SIG-M5 treated with dmso at 0.1 percent for 504 hours (cell line): ENCODE data around the gene SMIM45.
A peak's percentile ranks its signal among the peaks of the same experiment; 100 is the strongest.

Experiments
- DNase-seq: peaks from one replicate; lab custom pipeline; 2025; ENCODE audit not compliant: unreplicated experiment; lab: John Stamatoyannopoulos, UW

The SMIM45 gene

DNA sequence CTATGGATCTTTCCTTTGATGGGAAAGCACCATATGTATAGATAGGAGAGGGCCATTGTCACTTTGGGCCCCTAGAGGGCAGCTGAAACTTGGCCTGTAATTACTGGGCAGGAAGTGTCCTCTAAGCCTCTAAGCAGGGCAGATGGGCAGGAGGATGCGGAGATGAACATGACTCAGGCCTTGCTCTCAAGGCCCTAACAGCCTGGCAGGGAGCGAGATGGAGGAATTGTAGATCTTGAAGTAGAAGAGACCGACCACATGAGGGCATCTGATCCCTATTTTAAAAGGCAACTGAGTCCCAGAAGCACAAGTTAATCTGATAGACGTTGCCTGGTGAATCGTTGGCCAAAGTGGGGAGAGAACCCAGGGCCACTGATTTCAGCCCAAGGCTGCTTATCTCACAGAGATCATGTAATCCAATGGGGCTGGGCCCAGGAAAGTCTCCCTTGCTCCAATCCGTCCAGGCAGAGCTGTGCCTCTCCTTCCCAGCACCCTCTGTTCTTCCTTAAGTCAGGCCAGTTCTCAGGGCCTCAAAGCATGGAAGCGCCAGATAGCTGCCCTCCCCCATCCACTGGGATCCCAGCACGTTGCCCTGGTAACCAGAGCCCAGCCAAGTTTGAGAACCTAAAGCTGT is 14.8 kb downstream of the SMIM45 start:
- DNase-seq = peak; percentile 55

DNA sequence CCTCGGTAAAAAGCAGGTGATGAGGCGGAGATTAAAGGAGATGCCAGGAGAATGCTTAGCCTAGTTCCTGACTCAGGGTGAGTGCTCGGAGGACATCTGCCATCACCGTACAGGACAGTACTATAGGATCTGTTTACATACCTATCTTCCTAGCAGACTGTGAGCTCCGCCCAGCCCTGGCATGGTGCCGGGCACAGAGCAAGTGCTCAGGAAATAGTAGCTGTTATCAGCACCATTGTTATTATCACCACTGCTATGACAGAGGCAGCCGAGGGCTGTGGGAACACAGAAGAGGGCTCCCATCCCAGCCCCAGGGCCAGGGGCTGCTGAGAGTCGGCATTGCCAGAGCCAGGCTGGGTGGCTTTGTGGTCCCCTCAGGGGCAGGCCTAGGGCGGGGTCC is 16.7 kb downstream of the SMIM45 start:
- DNase-seq = no peak

DNA sequence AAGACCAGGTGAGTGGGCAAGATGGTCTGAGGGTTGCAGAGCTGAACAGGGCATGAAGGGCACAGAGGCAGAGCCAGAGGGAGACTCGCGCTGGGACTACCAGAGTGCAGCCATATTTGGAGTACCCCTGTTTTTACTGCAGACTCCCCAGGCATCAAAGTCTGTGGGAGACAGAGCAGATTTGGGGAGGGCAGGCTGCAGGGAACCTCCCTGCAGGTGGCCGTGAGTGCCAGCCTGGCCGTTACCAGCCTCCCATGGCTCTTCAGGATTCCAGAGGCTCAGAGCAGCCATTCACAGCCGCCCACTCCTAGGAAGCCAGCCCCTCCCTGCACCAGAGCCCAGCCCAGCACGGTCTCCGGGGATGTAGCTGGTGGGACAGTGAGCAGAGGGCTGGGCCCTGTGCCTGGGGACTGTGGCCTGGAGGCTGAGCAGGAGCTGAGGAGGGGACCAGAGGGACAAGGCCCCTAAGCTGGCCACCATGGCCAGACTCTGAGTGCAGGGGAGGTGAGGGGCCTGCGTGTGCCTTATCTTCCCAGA is 17.2 kb downstream of the SMIM45 start, which contains the start of gene SEPTIN3:
SEPTIN3 (plus strand) TSS at position 334 of the 537 bp plus-strand sequence. CDS start 2,050 bp downstream, outside the sequence.
- DNase-seq = no peak

DNA sequence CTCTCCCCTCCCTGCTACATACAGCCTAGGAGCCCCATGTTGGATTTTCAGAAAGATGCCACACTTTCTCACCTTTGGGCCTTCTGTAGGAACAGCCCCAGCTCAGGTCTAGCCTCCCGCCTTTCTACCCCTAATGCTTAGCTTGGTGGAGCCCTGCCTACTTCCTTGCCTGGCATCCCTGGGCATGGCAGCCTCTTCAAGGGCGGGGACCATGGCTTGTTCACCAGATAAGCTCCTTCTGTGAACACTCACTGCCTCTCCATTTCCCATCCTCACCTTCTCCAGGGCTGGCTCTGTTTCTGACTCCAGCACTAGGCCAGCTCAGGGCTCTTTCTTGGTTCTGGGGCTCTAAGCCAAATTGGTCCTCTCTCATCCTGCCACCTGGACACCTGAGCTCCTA is 18.7 kb downstream of the SMIM45 start:
- DNase-seq = no peak

DNA sequence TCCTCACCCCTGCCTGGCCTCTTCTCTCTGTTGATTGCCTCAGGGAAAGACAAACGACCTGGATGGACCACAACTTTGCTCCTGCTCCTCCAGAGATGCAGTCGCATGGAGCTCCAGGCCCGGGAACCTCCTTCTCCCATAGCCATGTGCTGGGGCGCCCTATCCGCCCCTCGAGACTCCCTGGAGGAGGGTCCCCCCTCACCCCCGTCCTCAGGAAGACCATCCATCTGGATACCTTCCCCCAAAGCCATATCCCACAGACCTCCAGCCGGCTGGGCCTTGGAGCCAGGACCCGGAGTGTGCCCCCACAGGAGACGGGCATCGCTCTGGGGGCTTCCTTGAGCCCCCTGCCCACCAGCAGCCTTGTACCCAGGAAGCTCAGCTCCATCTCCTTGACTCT is 19.5 kb downstream of the SMIM45 start:
- DNase-seq = no peak

DNA sequence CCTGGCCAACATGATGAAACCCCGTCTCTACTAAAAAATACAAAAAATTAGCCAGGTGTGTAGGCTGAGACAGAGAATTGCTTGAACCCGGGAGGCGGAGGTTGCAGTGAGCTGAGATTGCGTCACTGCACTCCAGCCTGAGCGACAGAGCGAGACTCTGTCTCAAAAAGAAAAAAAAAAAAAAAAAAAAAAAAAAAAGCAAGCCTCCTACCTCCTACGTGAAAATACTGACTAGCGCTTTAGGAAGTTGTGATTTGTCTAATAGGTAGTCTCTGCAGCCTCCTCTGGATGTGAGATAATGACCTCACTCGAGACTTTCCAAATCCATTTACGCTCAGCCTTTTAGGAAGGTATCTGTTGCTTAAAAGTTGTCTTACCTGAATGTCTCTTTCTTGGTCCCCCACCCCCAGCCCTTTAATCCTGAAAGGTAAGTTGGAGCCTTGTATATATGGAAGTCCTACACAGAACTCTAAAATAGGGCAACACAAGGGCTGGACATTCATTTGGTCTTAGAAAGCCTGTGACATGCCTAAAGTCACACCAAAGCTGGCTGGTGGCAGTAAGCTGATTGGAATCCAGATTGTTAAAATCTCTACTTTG is 22.8 kb downstream of the SMIM45 start:
- DNase-seq = no peak

DNA sequence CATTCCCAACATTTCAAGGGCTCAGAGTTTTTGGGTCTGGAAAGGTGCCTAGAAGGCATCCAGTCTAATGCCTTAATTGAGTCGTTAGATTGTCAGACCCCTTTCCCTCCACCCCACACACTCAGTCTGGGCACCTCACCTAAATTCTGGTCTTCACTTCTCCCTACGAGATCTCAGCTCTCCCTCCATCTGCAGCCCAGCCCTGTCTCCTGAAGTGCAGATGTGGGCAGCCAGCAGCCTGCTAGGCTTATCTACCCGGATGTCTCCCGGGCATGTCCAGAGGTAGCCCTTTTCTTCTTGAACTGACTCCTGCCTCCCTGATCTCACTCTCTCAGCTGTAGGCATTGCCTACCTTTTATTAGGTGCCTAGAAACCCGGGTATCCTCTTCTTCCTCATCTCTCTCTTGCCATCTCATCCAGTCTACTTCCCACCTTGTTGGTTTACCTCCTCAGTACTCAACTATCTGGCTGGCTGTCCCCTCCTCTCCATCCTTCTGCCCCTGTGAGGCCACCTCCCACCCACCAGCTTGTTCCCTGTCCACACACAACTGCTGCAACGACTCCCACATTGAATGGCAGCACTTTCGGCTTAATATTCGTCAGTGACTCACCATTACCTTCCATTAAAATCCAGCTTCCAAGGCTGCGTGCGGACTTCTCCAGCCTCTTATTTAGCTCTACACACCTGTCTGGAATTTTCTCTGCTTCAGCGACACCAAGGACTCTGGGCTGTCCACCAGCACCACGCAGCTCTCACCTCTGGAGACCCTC is 23.5 kb downstream of the SMIM45 start:
- DNase-seq = no peak

DNA sequence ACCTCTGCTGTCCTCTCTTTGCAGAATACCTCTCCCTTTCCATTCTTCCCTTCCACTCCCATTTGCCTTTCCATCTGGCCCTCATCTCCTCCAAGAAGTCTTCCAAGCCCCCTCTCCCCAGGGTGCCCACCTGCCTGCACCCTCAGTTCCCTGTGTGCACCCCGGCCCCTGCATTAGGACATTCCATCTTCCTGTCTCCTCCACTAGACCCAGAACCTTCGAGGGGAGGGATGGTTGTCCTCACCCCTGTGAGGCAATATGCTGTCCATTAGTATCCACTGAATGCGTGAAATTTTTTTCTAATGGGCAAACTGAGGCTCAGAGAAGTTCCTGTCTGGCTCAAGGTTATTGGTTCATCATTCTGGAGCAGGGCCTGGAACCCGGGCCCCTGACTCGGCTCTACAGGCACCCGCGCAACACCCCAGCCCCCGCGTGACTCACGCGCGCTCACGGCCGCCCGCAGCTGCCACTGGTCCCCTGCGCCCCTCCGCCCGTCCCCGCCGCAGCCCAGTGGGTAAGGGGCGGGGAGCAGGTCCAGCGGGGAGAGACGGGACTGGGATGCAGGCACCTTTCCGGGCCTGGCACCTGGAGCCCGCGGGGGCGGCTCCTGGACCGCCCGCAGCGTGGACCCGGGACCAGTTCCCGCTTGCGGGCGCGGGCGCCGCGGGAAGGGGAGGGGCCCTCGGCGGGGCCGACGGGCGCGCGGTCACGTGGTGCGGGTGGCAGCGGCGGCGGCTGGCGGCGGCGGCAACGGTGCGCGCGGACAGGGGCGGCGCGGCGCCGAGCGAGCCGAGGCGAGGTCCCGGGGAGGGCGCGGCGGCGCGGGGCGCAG is 24.3 kb downstream of the SMIM45 start:
- DNase-seq = no peak

DNA sequence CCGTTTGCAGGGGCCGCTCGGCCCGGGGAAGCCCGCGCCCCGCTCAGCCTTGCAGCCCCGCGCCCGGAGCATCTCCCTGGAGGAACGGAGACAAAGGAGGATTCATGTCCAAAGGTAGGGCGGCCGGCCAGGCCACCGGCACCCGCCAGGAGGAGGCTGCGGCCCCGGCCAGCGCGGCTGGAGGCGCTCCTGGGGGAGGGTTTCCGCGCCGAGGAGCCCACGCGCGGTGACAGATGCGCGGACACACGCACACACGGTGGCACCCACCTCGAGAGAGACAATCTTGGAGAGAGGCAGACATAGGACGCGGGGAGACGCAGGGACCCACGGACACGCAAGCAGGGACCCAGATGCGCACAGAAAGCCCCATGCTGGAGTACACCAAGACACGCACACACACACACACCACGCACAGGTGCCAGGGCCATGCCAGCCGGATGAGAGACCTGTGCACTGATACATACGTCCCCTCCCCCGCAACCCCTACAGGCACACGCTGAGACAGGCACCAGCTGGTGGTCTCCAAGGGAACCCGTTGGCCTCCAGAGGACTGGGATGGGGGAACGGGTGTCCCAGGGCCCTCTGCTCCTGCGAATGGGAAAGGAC is 25.1 kb downstream of the SMIM45 start:
- no peak for DNase-seq

DNA sequence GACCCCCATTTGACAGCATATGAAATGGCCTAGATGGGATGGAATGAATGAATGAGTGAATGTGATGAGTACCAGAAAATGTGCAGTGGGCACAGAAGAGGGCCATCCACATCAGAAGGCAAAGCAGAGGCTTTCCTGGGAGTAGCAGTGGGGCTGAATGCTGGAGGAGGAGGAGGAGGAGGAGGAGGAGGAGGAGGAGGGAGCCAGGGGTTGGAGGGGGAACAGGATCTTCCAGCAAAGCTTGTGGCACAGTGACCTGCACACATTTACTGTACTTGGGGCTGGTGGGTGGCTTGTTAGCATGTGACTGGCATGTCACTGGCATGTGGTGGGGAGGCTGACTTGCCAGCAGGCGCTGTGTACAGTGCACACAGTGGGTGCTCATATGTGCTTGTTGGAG is 26.8 kb downstream of the SMIM45 start:
- DNase-seq = no peak

DNA sequence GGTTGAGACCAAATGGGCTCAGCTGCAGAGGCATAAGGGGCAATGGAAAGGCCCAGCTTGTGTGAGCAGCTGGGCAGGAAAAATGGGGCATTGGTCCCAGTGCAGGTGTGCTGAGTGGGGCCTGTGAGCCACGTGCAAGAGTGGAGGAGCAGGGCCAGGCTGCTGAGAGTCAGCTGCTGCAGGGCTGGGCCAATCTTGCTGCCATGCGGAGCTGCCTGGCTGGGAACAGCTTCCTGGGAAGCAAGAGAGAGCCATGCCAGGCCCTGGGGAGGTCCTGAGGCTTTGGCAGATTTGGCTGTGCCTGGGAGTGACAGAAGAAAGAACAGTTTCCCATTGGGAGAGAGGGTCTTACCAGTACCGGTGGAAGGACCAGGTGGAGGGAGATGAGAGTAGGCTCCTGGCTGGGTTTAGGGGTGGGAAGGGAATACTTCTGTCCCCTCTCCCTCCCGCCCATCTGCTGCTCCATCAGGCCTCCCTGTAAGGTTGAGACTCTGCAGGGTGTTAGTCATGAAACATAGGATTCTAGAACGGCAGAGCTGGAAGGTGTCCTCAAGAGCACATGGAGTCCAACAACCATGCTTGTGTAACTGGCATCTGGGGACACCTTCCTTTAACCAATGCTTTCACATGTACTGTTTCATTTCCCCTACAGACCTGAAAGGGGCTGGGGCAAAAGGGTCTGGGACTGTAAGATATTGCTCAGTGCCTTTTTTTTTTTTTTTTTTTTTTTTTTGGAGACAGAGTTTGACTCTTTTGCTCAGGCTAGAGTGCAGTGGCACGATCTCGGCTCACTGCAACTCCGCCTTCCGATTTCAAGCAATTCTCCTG is 27.7 kb downstream of the SMIM45 start:
- DNase-seq = no peak

DNA sequence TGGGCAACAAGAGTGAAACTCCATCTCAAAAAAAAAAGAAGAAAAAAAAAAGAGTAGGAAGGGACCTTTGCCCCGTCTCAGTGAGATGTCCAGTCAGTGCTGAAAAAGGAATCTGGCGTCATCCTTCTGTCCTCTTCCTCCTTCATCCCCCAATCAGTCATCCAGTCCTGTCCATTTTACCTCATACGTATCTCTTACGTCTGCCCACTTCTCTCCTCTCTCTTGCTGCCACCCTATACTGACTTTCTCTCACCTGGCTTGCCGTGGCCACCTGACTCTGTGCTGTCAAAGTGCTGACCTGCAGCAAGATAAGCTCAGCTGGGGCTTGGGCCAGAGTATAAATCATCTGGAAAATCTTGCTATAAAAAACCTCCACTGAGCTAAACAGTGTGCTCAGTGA is 30.9 kb downstream of the SMIM45 start:
- DNase-seq = no peak

DNA sequence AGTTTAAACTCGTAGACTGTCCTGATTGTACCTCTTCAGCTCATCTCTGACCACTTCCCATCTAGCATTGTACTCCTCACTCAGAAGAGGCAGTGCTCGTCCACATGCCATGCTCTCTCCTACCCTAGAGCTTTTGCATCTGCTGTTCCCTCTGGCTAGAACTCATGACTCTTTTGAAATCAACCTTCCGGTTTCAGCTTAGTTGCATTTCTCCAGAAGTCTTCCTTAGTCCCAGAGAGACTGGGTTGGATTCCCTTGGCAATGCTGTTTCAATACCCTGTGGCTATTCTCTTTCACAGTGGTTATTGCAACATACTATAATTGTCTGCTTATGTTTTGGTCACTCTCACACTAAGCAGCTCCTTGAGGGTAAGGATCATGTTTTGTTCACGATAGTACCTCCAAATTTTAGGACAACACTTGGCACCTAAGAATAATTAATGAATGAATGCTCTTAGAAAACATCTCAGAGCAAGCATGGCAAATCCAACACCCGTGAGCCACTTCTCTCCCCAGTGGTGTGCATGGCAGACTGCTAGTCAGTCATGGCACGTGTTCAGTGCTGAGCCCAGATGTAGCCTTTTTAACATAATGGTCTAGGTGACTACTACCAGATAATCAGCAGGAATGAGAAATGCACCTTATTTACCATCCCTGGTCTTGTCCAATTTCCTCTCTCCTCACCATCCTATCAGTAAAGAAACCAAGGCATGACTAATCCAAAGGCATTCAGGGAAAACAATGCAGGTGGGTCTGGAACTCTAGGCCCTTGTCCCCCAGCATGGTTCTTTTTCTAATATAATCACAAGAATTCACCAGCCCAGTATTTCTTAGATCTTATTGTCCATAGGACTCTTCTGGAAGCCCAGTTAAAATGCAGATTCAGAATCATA is 31.8 kb downstream of the SMIM45 start:
- DNase-seq = peak; percentile 34

DNA sequence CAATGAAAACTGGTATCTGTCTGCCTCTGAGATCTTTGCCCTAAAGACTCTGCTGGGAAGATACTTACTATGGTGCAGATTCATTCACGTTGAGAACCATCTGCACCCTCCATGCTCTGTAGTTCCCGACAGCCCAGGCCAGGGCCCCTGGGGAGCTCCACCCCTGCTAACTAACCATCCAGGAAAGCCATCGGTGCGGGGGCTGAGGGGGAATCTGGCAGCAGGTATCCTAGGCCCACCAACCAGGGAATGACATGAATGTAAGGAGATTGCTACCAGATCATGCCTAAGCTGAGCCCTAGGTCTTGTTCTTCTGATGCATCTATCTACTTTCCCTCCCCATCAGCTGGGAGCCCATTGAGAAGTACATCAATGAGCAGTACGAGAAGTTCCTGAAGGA is 35.3 kb downstream of the SMIM45 start:
- no peak for DNase-seq

DNA sequence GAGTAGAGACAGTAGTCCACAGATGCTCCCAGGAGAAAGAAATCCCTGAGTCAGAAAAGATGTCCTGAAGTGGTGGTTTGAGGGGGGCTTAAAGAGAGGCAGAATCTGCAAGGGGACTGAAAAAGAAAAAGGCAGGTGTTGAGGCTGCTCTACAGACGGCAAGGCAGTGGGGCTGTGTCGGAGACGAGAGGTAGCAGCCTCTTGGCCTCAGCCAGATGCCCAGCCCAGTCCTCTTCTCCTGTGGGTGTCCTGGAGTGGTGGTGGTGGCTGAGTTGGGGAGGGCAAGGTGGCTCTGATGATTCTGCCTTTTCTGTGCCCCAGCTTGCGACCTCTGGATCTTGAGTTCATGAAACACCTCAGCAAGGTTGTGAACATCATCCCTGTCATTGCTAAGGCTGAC is 37.3 kb downstream of the SMIM45 start:
- DNase-seq = no peak

DNA sequence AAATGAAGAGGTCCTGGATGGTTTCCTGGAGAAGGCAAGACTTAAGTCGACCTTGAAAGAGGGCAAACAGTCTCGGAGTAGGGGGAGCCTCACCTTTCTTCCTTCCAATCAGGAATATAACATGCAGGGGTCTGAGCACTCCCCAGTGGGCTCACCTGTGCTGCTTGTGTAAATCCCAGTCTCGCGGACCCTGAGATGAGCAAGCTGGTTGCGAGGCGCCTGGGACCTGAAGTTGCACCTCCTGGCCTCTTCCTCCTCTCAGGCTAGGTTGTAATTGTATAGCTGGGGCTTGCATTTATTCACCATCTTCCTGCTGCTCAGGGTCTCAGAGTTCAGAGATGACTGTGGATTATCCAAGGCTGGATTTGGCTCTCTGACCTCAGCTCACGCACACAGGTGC is 39.2 kb downstream of the SMIM45 start:
- no peak for DNase-seq

DNA sequence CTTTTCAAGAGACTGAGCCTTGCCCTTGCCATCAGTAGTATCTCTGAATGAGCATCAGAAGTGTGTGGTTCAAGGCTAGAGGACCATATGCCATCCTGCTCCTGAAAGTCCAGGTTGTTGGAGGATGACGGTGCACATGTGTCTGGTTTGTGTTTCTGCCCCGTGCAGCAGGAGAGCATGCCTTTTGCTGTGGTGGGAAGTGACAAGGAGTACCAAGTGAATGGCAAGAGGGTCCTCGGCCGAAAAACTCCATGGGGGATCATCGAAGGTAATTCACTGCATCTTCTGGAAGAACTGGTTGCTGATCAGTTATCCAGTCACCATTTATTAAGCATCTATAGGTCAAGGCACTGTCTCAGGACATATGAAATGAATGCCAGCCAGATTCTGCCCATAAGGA is 40.5 kb downstream of the SMIM45 start:
- DNase-seq = no peak

DNA sequence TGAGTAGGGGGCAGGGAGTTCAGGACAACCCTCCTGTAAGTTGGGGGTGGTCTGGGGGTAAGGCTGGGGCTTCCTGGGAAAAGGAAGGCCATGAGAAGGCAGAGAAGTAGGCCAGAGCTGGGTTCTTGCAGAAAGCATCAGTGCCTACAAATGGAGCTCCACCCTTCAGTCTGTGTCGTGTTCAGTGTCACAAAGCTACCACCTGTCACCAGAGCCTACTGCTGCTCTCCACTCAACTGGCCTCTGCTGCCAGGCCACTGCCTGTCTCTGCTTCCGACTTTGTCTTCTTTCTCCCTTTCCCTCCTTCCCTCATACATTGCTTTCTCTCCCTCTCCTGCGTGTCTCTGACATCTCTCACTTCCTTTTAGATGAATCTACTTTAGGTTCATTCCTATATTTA is 43.3 kb downstream of the SMIM45 start:
- DNase-seq = no peak

DNA sequence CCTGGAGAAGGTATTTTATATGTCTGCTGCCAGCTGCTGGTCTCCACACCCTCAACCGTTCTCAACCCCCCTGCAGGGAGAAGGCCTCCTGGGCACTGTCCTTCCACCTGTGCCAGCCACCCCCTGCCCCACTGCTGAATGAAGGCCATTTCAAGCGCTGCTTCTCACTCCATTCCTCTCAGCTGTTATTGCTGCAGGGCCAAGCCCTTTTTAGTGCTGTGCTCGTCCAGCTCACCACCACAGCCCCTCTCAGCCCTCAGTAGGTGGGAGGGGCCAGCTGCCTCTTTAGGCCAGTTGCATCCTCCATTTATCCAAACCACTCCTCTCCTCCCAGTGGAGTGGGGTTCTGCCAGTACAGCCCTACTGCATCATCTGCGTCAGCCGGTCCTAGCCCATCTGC is 44.9 kb downstream of the SMIM45 start:
- DNase-seq = no peak
